ENCODE data around the gene STON1. TPM values are rescaled to one million over a fixed set of nuclear protein-coding genes. Genes with fewer than 3 reads are reported as not detected.
A peak's percentile ranks its signal among the peaks of the same experiment; 100 is the strongest.
"Not testable (repeated sequence)": the region's sequence is repeated elsewhere in the genome, so short reads cannot be mapped to it uniquely, and the experiment has no call there.

The STON1 gene
- total RNA-seq, 1 donor from 2014 or later: 7.3 TPM

DNA sequence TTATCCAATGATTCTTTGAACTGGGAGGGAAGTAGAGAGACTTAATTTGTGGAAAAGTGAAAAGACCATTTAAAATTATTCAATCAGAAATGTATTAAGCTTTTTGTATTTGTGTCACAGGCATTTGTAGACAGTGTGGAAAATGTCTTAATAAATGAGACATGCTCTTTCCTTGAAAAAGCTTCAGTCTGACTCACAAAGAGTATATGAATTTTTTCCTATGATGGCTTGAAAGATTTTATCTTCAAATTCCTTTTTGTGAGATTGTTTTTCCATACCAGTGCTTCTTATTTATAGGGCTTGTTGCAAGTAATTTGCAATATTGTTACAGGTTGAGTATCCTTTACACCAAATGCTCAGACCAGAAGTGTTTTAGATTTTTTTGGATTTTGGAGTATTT, 39.5 kb downstream of the STON1 start:
- no peak for DNase-seq (ENCODE audit: extremely low read depth, low read depth, low spot score)

GRCh38 chr2:48572816-48573215, 42.9 kb downstream of the STON1 start:
- DNase-seq (ENCODE audit: extremely low read depth, low read depth, low spot score): no peak

DNA sequence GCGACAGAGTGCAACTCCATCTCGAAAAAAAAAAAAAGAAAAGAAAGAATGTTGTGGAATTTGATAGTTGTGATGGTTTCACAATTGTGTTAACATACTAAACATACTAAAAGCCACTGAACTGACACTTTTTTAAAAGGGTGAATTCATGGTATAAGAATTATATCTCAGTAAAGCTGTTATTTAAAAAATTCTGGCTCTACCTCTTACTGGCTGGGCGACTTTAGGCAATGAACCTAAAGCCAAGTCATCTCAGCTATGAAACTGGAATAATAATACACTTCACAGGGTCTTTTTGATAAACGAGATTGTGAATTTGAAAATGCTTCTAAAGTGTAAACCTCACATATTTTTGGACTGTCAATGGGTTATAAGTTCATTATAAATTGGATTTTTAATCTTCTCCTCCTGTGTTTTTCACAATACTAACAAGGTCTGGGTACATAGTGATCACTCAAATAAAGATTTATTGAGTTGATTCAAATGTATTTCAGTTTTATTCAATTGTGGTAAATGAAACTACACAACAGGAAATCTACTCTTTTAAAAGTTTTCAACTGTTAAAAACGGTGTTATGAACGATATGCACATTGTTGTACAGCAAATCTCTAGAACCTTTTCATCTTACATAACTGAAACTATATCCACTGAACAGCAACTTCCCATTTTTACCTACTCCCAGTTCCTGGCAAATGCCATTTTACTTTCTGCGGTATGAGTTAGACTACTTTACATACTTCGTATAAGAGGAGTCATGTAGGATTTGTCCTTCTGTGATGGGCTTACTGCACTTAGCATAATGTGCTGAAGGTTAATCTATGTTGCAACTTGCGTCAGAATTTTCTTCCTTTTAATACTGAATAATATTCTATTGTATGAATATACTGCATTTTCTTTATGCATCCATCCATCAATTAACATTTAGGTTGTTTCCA, 44.7 kb downstream of the STON1 start:
- no peak for DNase-seq (ENCODE audit: extremely low read depth, low read depth, low spot score)

GRCh38 chr2:48578313-48578712, 48.4 kb downstream of the STON1 start:
- no peak for DNase-seq (ENCODE audit: extremely low read depth, low read depth, low spot score)

DNA sequence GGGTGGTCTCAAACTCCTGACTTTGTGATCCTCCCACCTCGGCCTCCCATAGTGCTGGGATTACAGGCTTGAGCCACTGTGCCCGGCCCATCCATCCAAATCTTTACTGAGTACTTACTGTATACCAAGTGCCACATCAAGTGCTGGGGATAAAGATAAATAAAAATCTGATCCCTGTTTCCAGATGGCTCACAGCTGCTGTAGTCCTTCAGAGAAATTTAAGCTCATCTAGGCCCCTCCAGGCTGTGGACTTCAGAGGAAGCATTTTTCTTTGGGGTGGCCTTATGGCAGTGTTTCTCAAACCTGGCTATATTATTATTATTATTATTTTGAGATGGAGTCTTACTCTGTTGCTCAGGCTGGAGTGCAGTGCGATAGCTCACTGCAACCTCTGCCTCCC, 54.0 kb downstream of the STON1 start:
- no peak for DNase-seq (ENCODE audit: extremely low read depth, low read depth, low spot score)

DNA sequence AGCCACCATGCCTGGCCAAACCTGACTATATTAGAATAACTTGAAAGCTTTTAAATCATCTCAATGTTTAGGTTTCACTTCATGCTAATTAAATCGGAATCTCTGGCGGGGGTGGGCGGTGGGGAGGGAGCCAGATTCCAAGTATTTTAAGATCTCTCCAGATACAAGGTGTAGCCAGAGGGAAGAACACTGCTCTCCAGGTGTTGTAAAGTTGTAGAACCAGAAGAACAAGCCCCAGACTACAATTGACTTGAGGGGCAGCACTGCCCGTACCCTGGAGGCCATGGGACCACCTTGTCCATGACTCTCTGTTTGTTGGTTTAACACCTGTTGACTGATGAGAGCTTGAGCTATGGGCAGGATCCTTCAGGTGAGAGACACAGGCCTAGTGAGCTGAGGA, 54.6 kb downstream of the STON1 start:
- no peak for DNase-seq (ENCODE audit: extremely low read depth, low read depth, low spot score)

DNA sequence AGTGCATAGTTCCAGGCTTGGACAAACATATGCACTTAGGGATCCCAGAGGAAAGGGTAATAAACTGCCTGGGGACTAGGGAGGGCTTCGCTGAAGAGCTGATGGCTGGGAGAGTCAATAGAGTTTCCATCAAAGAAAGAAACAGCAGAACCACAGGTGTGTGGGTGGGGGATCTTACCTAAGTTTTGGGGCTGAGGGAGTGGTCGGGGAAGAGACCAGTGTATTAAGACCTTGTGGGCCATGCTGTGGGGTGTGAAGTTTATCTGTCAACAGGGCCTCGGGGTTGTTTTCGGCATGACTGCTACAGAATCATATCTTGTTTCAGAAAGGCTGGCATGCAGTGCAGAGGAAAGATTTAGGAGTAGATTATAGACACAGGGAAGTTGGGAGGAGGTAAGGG, 56.5 kb downstream of the STON1 start:
- no peak for DNase-seq (ENCODE audit: extremely low read depth, low read depth, low spot score)

DNA sequence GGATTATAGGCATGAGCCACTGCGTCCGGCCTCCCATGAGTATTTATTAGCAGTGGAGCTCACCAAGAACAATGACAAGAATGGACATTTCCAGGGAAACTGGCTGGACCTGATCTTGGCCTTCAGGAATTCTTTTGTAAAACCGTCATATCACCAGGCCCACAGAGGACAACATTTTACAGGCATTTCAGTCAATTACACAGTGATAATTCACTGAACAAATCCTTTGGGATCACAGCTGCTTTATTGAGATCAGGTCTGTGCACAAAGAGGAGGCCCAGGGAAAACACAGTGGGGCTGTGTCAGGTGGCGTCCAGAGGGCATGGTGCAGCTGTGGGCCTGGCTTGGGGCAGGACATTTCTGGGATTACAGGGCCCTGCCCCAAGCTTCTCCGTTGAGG, 57.6 kb downstream of the STON1 start:
- DNase-seq (ENCODE audit: extremely low read depth, low read depth, low spot score): no peak

DNA sequence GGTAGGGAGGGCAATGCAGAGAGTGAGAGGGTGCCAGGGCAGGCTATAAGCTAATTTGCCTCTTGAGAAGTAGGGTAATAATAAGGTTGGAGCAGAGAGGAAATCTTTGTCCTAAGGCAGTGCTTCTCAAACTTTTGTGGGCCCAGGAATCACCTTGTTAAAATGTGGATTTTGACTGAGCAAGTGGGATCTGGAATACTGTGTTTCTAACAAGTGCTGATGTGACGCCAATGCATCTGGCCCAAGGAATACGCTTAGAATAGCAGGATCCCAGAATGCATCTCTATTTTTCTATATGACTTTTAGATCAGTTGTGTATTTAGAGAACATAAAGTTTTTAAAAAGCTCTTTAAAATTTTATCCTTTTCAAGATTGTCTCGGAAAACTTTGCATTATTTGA, 58.0 kb downstream of the STON1 start:
- DNase-seq (ENCODE audit: extremely low read depth, low read depth, low spot score): no peak

DNA sequence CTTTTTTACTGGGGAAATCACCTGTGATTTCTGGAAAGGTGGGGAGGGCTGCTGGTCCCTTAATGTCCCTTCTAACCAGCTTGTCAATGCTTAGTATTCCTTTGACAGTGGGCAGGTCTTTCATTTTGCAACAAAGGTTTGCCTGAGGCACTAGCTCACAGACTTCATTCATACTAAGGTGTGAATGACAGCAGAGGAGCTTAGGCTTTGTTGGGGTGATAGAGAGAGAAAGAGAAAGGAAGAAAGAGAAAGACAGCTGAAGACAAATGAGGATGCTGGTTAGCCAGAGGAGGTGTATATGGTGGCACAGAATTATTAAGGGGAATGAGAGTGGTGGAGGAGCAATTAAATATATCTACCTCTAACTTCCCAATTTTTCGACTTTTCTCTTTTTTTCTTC, 58.8 kb downstream of the STON1 start:
- no peak for DNase-seq (ENCODE audit: extremely low read depth, low read depth, low spot score)

- DNase-seq (ENCODE audit: extremely low read depth, low read depth, low spot score): peak; percentile 29
Measured at GRCh38 chr2:48589170-48589767, 59.3 kb downstream of the STON1 start.

- no peak for DNase-seq (ENCODE audit: extremely low read depth, low read depth, low spot score)
Measured at GRCh38 chr2:48590017-48590416, 60.1 kb downstream of the STON1 start.

GRCh38 chr2:48592067-48592466, 62.1 kb downstream of the STON1 start:
- no peak for DNase-seq (ENCODE audit: extremely low read depth, low read depth, low spot score)

DNA sequence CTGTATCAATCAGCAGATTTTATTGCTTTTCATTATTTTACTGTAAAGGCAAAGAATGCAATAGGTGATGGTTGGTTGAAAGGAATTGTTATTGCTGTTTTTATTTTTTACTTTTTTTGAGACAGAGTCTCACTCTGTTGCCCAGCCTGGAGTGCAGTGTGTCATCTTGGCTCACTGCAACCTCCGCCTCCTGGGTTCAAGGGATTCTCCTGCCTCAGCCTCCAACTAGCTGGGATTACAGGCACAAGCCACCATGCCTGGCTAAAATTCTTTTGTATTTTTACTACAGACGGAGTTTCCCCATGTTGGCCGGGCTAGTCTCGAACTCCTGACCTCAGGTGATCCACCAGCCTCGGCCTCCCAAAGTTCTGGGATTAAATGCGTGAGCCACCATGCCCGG, 66.8 kb downstream of the STON1 start:
- DNase-seq (ENCODE audit: extremely low read depth, low read depth, low spot score): not testable (repeated sequence)

DNA sequence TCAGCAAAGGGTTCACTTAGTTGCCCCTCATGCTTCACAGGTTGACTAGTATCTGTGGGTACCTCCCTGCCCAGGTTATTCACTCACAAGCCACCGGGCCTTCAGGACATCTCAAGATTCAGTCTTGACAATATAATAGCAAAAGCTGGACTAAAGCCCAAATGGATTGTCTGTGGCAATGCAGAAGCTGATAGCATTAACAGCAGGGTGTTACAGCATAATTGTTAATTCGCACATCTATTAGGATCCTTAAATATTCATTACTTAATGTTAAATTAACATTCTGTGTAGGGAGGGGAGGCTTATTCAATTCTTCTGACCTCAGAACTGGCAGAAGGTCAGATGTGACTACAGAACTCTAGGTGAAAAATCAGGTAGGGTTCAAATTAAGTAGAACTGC, 67.5 kb downstream of the STON1 start:
- no peak for DNase-seq (ENCODE audit: extremely low read depth, low read depth, low spot score)

DNA sequence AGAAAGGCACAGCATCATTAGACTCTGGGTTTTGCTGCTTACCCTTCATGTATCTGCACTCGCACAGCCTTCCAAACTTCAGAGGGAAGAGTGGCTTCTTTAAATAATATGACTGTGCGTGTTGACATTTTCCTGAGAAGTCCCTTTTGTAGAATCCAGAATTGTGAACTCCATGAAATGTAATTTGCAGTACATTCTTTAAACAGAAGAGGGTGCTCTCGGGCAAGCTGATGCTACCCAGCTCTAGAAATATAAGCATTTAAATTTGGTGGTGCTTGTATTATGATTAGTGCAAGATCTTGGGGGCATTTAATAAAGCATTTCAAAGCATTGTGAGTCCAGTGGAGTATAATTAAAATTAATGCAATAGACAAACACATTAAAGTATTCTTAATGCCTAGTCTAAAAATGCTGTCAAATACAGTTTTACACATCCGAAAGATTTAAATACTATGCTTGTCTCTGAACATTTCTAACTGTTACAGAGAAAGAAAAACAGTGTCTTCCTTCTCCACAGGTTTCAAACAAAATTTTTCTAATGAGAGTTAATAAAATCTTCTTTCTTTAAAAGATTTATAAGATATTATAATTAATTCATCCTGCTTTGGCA, 70.4 kb downstream of the STON1 start:
- DNase-seq (ENCODE audit: extremely low read depth, low read depth, low spot score): peak; percentile 45

GRCh38 chr2:48600917-48601316, 71.0 kb downstream of the STON1 start:
- DNase-seq (ENCODE audit: extremely low read depth, low read depth, low spot score): no peak

GRCh38 chr2:48601349-48601748, 71.4 kb downstream of the STON1 start:
- no peak for DNase-seq (ENCODE audit: extremely low read depth, low read depth, low spot score)

DNA sequence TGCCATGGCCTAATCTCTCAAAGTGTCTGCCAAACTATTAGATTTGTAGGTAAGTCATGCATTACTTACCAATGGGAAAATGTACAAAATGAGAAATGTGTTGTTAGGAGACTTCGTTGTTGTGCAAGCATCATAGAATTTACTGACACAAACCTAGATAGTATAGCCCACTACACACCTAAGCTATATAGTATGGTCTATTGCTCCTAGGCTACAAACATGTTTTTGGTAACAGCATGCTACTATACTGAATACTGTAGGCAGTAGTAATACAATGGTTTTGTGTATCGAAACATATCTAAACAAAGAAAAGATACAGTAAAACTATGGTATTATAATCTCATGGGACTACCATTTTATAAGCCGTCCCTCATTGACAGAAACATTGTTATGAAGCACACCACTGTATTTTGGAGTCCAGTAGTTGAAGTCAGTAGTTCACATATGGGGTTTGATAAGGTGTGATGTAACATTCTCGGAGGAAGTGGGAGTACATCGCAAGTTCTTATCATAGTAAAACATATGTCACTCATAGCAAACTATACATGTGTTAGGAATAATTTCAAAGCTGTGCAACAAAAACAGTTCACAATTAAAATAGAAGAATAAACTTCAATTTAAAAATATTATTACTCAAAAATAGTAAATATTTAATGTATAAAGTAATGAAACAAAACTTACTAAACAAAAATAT, 75.7 kb downstream of the STON1 start:
- DNase-seq (ENCODE audit: extremely low read depth, low read depth, low spot score): no peak

- no peak for DNase-seq (ENCODE audit: extremely low read depth, low read depth, low spot score)
Measured at GRCh38 chr2:48607307-48608014, 77.5 kb downstream of the STON1 start.

DNA sequence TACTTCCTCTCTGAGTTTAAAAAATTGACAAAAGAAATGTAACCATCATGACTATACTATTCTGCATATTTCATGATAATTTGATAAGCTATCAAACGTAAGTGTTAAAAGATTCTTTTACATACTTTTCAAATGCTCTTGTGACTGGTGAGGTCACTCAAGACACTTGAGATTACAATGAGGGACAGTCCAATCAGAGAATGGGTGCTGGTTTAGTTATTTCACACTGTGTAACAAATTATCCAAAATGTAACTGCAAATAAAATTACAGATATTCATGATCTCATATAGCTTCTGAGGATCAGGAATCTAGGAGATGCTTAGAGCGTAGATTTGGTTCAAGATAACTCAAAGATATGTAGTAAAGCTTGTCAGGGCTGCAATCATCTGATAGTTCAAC, 83.3 kb downstream of the STON1 start:
- no peak for DNase-seq (ENCODE audit: extremely low read depth, low read depth, low spot score)
